D721Med (cell line): ENCODE data around the gene GUSB.

Source experiments
- DNase-seq: peaks from one replicate; pipeline ENCODE4 v3.0.0; 2011; ENCODE audit warnings: low spot score; ENCODE audit not compliant: insufficient read length
- FAIRE-seq: peaks from 2 replicates; lab custom pipeline; 2011; peaks lifted over from hg19 to GRCh38; lab: Jason Lieb, UNC
- TF ChIP-seq, protein P1 (sequence below): IDR thresholded peaks from 2 replicates; pipeline ENCODE4 v1.5.1; 2012; ENCODE audit warnings: mild to moderate bottlenecking, control low read depth; ENCODE audit not compliant: insufficient read depth; ENCODE audit errors: missing control alignments

The GUSB gene

DNA sequence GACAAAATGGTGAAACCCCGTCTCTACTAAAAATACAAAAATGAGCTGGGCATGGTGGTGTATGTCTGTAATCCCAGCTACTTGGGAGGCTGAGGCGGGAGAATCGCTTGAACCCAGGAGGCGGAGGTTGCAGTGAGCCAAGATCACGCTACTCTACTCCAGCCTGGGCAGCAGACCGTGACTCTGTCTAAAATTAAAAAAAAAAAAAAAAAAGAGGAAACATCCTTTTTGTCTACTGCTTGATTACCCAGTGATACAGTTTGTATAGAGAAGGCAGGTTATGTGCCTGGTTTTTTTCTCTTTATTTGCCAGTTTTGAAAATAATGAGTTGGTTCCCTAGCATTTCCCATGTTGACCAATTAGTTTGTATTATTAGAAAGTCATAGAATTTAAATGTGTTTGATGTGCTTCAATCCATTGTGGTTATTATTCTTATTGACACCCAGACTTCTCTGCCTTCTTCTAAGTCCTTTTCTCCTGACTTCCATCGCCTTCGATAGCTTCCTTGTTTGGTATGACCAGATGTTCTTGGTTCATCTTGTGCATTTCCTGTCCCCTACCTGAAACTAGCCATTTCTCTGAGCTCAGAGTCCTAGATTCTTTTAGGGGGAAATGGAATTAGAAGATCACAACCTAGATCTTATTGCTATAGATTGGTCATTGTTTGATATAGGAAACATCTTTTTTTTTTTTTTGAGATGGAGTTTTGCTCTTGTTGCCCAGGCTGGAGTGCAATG lies 65.9 kb downstream of the GUSB start:
- TF ChIP-seq, protein P1, sequence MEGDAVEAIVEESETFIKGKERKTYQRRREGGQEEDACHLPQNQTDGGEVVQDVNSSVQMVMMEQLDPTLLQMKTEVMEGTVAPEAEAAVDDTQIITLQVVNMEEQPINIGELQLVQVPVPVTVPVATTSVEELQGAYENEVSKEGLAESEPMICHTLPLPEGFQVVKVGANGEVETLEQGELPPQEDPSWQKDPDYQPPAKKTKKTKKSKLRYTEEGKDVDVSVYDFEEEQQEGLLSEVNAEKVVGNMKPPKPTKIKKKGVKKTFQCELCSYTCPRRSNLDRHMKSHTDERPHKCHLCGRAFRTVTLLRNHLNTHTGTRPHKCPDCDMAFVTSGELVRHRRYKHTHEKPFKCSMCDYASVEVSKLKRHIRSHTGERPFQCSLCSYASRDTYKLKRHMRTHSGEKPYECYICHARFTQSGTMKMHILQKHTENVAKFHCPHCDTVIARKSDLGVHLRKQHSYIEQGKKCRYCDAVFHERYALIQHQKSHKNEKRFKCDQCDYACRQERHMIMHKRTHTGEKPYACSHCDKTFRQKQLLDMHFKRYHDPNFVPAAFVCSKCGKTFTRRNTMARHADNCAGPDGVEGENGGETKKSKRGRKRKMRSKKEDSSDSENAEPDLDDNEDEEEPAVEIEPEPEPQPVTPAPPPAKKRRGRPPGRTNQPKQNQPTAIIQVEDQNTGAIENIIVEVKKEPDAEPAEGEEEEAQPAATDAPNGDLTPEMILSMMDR, result no peak
- DNase-seq (no peak), FAIRE-seq (no peak)

GRCh38 chr7:65912237-65912636 lies 69.8 kb downstream of the GUSB start:
- no peak for DNase-seq
- TF ChIP-seq, protein P1, result no peak
- no peak for FAIRE-seq
